NCI-H345 treated with DMSO at 0.1 percent for 48 hours (cell line): ENCODE measurements around the gene INPP5J.
"Not testable (repeated sequence)": the region's sequence is repeated elsewhere in the genome, so short reads cannot be mapped to it uniquely, and the experiment has no call there.

Experiments used
- DNase-seq: peaks from one replicate; lab custom pipeline; 2025; ENCODE audit not compliant: unreplicated experiment; lab: John Stamatoyannopoulos, UW

Gene INPP5J

DNA sequence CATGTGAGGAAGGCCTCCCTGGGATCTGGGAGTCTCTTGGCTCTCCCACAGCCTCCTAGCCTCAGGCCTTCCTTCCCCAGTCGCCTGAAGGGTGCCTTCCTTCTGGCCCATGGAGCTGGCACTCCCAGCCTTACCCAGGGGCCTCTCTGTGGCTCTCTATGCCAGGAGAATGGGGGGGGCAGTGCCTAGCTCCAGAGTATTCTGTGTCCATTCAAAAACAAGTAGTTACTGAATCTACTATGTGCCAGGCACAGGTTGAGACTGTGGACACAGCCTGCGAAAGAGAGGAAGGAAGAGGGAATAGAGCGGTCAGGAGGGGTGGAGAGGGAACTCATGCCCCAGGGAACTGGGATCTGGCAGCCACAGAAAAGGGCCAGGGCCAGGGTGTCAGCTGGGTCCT is 20.3 kb downstream of the INPP5J start:
- DNase-seq = no peak

DNA sequence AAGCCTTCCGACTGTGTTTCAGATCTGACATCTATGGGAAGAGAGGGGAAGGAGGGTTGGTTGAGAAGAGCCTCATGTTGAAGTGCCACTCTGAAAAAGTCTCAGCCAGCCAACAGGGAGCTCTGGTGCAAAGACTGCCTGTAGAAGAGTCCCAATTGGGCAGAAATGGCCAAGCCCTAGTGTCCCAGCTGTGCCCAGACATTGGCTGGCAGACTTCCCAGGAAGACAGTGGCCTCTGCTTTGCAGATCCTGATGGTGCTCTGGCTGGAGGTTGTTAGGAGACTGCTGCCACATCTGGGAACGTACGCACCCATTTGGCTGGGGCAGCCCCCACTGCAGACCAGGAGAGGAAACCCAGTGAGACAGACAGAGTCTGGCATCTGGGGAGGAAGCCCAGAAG is 20.8 kb downstream of the INPP5J start:
- no peak for DNase-seq

DNA sequence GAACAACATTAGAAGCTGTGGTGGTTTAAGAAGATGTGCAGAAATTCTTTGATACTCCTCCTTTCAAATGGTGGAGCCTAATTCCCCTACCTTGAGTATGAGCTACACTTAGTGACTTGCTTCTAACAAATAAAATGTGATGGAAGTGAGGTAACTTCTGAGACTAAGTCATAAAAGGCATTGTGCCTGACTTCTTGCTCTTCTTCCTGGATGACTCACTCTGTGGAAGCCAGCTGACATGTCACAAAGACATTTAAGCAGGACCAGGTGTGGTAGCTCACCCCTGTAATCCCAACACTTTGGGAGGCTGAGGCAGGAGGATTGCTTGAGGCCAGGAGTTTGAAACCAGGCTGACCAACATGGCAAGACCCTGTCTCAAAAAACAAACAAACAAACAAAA is 21.5 kb downstream of the INPP5J start:
- no peak for DNase-seq

DNA sequence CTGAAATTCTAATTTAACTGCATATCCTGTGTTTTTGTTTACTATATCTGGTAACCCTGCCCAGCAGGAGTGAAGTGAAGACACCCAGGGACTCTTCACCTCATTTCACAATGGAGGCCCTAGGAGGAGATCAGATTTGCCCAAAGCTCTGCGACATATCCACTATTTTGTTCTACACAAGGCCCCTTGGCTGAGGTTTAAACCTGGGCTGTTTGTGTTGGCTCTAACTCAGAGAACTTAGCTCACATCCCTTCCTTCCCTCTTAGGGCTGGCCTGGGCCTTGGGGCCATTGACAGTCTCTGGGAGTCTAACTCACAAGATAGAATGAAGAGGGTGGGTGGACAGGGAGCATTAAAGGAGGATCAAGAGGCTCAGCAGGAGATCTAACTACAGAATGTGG is 25.7 kb downstream of the INPP5J start:
- no peak for DNase-seq

DNA sequence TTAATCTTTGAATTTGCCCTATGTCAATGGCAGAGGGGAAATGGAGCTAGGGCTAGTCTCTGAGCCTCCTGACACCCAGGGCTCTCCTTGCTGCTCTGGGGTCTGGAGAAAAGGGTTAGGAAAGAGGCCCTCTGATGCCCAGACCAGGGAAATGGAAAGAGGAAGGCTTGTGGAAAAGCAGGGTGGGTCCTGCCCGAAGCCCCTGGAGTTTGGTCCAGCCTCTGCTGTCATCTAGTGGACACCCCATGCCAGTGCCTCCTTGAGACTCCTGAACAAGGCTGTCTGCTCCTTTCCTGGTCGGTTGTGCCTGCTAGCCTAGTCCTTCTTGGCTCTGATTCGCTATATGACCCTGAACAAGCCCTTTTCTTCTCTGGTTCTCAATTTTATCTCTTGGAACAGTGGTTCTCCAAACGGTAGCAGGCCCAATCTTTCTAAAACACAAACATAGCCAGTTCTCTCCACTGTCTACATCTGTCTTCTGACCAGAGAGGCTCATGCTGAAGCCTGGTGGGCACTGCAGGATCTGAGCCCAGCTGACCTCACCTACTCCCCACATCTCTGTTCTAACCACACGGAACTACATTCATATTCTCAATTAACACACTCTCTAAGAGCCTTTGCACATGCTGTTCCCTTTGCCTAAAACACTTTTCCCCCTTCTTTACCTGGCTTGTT is 26.3 kb downstream of the INPP5J start:
- DNase-seq = peak; percentile 36

DNA sequence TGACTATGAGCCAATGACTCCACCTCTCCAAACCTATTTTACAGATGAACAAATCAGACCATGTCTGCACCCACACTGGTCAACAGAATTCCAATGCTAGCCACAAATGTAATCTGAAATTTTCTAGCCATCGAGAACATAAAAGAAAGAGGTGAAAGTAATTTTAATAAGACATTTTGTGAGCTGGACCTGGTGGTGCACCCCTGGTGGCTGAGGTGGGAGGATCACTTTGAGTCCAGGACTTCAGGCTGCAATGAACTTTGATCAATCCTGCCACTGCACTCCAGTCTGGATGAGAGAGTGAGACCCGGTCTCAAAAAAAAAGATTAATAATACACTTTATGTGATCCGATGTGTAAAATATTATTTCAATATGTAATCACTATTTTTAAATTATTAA is 27.8 kb downstream of the INPP5J start:
- no peak for DNase-seq

DNA sequence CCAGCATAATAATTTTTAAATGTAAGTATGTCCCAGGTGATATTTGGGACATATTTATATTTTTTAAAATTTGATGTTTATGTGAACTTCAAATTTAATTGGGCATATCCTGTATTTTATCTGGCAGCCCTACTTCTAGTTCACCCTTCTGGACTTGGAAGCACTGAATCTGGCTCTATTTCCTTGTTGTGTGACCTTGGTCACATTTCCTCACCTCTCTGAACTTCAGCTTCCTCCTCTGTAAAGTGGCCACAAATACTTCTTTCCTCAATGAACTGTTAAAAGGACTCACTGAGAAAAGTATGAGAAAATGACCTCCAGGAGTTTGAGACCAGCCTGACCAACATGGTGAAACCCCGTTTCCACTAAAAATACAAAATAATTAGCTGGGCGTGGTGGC is 29.1 kb downstream of the INPP5J start:
- DNase-seq = no peak

DNA sequence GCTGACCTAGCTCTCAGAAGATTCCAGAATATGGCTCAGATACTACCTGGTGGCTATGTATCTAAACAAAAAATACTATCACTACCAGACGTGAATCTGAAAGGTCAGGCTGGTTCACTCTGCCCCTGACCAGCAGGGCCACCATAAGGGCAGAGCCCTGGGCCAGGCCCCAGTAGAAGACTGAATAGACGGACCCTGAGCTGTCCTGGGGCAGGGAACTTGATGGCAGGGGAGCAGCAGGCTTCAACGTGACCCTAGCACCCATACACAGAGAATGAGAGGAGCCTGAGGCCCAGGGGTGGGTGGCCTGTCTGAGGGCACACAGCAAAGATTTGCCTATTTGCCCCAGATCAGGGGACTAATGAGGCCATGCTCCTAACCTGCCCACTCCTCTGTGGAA is 30.6 kb downstream of the INPP5J start:
- no peak for DNase-seq

DNA sequence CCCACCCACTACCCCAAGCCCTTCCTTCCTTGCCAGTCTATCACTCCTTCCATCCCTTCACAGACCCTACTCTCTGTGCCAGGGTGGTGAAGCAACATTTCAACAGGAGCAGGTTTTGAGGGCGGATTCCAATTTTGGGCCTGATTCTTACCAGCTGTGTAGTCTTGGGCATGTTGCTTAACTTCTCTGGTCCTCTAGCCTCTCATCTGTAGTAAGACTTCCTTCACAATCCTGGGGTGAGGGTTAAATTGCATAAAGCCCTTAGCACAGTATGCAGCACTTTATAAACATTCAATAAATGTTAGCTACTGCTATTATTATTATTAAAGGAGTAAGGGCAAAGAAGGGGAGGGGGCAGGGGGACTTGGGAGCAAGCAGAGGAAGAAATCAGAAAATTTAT is 32.2 kb downstream of the INPP5J start:
- DNase-seq = no peak

DNA sequence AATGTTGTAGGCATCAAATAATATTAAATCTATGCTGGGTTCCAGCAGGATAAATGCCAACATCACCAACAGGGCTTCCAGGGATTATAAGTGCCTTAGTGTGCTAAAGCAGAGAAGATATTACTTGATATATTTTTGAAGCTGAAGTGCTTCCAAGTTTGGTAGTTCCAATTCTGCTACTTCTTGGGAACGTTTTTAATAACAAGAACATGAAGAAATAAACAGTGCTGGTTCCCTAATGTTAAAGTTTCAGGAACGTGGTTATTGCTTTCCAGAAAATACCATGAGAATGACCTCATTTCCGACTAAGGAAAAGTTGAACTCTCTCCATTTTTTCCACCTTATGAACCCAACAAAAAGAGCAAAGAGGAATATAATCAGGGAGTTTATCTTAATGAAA is 32.7 kb downstream of the INPP5J start:
- no peak for DNase-seq

DNA sequence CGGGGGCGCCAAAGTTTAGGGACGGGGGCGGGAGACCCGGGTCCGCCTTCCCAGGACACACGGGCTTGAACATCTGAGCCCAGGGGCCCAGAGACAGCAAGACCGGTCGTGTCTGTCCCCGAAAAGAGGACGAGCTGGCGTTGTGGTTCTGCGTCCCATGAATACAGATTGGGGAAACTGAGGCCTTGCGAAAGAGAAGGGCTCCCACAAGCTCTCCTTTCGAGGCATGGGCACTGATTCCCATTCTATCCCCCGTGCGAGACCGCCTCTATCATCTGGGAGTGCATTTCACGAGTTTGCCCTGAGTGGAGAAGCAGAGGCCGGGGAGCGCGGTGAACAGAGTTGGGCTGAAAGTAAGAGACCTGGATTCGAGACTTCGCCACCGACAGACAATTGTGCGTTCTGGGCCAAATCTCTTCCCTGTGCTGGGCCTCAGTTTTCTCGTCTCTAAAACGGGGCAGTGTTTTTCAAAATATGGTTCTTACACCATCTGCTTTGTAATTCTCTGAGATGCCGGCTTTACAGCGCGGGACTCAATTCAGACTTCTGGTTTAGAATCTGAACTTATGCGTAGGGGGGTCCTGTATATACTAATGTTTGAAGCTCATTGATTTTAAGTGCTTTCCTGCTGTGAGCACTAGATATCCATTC is 37.7 kb downstream of the INPP5J start:
- DNase-seq = no peak

DNA sequence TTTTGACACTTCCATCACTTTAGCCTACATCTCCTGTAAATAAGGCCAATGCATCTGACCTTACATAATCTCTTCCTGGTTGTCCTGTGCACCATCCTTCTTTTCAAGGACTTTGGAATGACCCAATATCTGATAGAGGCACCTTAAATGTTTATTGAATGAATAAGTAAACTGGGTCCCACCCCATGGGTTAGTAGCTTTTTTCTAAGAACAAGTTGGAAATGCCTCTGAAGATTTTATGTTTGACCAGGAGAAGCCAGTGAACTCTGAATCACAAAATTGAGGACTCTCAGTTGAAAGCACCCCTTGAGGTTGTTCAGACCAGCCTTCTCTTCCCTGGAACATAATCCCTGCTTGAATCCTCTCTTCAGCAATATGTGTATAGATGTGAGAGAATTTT is 38.6 kb downstream of the INPP5J start:
- no peak for DNase-seq

DNA sequence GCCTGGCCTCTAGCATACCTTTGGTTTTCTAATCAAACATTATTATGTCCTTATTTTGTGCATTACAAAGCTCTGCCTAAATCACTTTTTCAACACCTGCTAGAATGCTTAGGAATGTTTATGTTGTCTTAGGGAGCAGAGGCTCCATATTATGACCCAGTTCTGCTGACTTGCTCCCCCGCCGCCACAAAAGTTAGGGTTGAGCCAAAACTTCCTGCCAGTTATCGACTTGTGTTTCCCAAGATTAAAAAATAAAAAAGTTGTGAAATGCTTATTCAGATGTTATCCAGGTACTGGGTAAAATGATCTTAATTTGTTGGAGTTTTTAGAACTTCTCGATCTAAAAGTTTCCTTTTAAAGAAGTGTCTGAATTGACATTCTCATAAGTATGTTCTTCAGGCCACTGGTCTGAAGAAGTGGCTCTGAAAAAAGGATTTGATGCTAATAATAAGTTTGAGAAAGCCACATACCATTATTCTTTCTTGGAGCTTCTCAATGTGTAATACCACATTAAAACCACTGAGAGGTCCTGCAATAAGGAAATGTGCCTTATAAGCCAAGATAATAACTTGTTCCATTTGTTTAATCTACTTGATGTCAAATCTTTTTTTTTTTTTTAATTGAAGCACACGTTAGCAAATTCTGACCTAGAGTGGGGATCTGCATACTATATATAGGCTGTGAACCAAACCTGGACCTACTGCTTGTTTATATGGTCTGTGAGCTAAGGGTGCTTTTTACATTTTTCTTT is 39.4 kb downstream of the INPP5J start:
- no peak for DNase-seq

DNA sequence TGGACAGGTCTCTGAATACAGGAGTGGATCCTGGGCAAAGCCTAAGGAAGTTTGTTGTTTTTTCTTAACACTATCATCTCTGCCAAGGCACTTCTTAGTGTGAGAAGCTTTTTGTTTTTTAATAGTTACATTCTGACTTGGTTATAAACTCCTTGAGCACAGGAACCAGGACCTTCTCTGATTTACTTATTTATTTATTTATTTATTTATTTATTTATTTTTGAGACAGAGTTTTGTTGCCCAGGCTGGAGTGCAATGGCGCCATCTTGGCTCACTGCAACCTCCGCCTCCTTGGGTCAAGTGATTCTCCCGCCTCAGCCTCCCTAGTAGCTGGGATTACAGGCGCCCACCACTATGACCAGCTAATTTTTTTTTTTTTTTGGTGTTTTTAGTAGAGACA is 48.2 kb downstream of the INPP5J start:
- DNase-seq = no peak

DNA sequence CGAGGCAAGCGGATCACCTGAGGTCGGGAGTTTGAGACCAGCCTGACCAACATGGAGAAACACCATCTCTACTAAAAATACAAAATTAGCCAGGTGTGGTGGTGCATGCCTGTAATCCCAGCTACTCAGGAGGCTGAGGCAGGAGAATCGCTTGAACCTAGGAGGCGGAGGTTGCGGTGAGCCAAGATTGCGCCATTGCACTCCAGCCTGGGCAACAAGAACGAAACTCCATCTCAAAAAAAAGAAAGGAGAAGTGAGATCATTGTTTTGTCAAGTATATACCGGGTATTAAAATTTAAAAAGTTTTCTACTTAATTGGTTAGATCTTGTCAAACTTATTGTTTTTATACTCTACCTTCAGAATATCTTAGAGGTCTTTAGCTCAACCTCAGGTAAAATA is 49.0 kb downstream of the INPP5J start:
- DNase-seq = not testable (repeated sequence)

DNA sequence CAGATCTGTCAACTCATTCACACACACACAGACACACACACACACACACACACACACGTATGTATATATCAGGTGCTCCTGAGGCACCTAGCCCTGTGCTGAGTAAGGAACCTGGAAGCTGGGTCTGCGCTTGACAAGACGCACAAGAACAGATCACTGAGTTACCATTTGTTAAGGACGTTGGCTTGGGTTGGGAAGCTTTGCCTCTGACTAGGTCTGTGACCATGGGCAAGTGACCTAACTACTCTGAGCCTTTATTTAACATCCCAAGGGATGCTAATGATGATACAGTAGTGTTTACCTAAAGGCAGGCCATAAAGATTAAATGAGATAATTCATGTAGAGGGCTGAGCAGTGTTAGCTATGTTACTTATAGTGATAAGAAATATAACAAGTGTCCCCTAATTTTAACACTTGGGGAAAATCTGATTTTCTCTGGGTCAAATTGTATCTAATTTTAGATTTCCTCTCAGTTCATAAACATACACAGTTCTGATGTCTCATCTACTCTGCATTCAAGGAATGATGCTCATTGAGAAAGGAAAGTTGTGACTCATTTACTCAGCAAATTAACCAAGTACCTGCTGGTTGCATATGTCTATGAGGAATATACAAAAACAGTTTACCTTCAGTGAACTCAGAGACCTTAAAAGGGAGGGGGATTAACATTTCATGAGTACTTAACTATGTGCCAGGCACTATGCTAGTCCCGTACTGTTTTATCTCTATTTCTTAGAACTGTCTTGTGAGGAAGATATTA is 50.8 kb downstream of the INPP5J start:
- DNase-seq = no peak

DNA sequence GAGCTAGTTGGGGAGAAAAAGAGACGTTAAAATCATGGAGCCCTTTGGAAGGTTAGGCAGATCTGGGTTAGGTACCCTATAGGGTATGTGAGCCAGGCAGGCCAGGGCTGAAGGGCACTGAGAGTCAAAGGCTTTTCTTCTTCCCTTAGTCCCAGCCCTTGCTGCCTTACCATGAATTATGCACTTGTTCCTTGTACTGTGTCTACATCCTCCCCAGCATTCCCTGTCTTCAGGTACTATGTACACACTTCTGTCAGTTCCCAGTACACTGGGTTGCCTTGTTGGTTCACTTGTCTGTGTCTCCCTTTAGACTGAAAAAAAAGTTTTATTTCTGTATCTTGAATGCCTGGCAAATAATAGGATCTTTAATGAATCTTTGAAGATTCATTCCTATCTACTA is 54.2 kb downstream of the INPP5J start:
- no peak for DNase-seq

DNA sequence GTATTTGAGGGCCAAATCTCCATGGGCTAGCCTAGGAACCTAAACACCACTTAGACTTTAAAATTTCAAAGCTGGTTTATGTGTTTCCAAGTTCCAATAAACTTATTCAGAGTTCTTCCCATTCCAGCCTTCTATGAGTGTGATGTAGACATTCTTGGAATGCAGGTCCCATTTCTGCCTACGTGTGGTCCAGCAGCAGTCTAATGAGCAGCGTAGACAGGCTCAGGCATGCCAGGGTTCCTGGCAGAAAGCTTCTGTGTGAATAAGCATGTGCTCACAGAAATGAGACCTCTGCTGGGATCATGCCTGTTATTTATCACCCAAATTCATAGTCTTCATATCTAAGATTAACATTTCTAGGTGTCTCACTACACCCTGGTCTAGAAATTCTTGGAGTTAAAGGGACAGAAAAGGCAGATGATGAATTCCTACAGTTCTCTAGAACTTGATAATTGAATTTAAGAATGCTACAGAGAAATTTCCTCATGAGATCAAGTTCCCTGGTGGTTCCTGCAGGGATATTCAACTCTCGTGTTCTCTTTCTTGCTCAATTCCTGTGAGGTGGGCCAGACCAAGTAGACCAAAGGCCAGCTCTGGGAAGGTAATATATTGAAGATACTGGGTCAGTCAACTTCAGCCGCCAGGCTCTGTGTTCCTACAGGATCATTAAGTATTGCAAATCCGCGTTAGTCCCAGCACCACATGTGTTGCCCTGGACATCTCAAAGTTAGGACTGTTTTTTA is 54.8 kb downstream of the INPP5J start:
- no peak for DNase-seq

DNA sequence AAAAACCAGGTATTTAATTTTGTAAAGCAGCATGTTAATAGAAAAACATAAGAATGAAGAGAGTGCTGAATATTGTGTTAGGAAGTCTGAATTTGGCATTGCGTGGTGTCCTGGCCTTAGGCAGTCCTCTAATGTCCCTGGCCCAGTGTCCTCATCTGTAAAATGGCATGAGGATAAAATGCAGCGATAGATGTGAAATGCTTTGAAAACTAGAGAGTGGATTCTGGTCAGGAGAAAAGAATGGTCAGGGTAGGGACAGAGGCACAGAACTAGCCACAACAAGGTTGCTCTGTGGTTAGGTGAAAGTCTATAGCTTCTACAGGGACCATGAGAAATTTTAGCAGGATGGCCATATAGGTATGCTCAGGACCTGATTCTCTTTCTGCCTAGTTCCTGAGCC is 56.1 kb downstream of the INPP5J start:
- no peak for DNase-seq

DNA sequence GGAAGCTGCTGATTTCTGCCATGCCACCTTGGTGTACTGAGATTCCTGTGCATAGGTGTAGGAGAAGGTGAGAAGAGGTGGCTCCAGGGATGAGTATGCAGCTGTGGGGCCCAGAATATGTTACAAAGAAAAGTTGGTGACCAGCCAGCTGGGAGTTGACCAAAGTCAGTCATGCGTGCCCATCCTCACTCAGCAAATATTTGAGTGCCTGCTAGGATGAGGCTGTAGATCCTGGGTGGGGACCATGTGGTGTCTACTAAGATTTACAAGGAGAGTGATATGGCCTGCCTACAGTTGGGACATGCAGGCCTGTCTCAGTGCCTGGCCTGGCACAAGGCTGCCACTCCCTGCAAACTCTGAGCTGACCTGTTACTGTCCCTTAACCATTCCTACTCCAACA is 56.6 kb downstream of the INPP5J start:
- DNase-seq = no peak

DNA sequence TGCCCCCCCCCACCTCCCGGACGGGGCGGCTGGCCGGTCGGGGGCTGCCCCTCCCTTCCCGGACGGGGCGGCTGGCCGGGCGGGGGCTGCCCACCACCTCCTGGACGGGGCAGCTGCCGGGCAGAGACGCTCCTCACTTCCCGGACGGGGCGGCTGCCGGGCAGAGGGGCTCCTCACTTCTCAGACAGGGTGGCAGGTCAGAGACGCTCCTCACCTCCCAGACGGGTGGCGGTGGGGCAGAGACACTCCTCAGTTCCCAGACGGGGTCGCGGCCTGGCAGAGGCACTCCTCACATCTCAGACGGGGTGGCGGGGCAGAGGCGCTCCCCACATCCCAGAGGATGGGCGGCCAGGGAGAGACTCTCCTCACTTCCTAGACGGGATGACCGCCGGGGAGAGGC is 61.2 kb downstream of the INPP5J start:
- no peak for DNase-seq
